ENCODE data around the gene MMP17.

Gene MMP17

GRCh38 chr12:131793243-131794022, 34.8 kb upstream of the MMP17 start (continued):
- TF ChIP-seq ZNF518A (tag by site-specific recombination; conservative IDR thresholded peaks at IDR 0.05; ENCODE audit: low read depth) (no peak), ZNF433 (tag by site-specific recombination; IDR thresholded peaks at IDR 0.05; ENCODE audit: low read depth) (no peak), REPIN1 (tag by site-specific recombination; IDR thresholded peaks at IDR 0.05; ENCODE audit: low read depth) (no peak), ZNF555 (tag by site-specific recombination; conservative IDR thresholded peaks at IDR 0.05) (no peak), ZBTB10 (tag by site-specific recombination; IDR thresholded peaks at IDR 0.05) (no peak), GLIS2 (tag by site-specific recombination; IDR thresholded peaks at IDR 0.05) (no peak), KLF9 (tag by site-specific recombination; IDR thresholded peaks at IDR 0.05; ENCODE audit: low read depth) (no peak), ZBTB48 (tag by site-specific recombination; IDR thresholded peaks at IDR 0.05) (no peak), KLF7 (tag by site-specific recombination; IDR thresholded peaks at IDR 0.05; ENCODE audit: borderline replicate concordance) (no peak), WT1 (tag by site-specific recombination; IDR thresholded peaks at IDR 0.05) (no peak), ZNF585B (tag by site-specific recombination; IDR thresholded peaks at IDR 0.05) (no peak)
- TF ChIP-seq, protein P1, sequence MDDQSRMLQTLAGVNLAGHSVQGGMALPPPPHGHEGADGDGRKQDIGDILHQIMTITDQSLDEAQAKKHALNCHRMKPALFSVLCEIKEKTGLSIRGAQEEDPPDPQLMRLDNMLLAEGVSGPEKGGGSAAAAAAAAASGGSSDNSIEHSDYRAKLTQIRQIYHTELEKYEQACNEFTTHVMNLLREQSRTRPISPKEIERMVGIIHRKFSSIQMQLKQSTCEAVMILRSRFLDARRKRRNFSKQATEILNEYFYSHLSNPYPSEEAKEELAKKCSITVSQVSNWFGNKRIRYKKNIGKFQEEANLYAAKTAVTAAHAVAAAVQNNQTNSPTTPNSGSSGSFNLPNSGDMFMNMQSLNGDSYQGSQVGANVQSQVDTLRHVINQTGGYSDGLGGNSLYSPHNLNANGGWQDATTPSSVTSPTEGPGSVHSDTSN (CRISPR knock-in tag; IDR thresholded peaks at IDR 0.05) = no peak
- TF ChIP-seq, protein P2, sequence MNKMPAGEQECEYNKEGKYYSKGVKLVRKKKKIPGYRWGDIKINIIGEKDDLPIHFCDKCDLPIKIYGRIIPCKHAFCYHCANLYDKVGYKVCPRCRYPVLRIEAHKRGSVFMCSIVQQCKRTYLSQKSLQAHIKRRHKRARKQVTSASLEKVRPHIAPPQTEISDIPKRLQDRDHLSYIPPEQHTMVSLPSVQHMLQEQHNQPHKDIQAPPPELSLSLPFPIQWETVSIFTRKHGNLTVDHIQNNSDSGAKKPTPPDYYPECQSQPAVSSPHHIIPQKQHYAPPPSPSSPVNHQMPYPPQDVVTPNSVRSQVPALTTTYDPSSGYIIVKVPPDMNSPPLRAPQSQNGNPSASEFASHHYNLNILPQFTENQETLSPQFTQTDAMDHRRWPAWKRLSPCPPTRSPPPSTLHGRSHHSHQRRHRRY (tag by site-specific recombination; IDR thresholded peaks at IDR 0.05) = no peak
- TF ChIP-seq, protein P3, sequence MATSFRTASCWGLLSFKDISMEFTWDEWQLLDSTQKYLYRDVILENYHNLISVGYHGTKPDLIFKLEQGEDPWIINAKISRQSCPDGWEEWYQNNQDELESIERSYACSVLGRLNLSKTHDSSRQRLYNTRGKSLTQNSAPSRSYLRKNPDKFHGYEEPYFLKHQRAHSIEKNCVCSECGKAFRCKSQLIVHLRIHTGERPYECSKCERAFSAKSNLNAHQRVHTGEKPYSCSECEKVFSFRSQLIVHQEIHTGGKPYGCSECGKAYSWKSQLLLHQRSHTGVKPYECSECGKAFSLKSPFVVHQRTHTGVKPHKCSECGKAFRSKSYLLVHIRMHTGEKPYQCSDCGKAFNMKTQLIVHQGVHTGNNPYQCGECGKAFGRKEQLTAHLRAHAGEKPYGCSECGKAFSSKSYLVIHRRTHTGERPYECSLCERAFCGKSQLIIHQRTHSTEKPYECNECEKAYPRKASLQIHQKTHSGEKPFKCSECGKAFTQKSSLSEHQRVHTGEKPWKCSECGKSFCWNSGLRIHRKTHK (tag by site-specific recombination; IDR thresholded peaks at IDR 0.05) = no peak
- TF ChIP-seq, protein P4, sequence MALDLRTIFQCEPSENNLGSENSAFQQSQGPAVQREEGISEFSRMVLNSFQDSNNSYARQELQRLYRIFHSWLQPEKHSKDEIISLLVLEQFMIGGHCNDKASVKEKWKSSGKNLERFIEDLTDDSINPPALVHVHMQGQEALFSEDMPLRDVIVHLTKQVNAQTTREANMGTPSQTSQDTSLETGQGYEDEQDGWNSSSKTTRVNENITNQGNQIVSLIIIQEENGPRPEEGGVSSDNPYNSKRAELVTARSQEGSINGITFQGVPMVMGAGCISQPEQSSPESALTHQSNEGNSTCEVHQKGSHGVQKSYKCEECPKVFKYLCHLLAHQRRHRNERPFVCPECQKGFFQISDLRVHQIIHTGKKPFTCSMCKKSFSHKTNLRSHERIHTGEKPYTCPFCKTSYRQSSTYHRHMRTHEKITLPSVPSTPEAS (tag by site-specific recombination; IDR thresholded peaks at IDR 0.05) = no peak
